NCI-H128 (cell line): ENCODE results near the gene LRRC55.

Source experiments
- DNase-seq: peaks from one replicate; lab custom pipeline; 2025; ENCODE audit not compliant: unreplicated experiment; lab: John Stamatoyannopoulos, UW

LRRC55 gene, protein sequence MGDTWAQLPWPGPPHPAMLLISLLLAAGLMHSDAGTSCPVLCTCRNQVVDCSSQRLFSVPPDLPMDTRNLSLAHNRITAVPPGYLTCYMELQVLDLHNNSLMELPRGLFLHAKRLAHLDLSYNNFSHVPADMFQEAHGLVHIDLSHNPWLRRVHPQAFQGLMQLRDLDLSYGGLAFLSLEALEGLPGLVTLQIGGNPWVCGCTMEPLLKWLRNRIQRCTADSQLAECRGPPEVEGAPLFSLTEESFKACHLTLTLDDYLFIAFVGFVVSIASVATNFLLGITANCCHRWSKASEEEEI

DNA sequence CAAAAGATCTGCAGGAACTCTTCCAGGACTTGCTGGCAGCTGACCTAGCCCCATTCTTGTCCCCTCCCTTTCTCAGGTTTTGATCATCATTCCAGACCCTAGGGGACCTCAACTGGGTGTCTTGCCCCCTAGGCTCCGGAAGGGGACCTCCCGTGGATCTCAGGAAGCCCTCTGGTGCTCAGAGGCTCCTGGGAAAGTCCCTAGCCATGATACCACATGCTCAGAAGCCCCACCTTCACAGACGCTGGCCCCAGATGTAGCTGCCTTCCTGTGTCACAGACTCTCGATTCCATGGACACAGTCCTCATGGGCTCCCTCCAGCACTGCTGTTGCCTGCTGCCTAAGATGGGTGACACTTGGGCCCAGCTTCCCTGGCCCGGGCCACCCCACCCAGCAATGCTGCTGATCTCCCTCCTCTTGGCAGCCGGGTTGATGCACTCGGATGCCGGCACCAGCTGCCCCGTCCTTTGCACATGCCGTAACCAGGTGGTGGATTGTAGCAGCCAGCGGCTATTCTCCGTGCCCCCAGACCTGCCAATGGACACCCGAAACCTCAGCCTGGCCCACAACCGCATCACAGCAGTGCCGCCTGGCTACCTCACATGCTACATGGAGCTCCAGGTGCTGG lies at the start of gene LRRC55:
LRRC55 (plus strand) TSS at position 276 of the 628 bp plus-strand sequence; CDS start at position 346, 70 bp downstream.
- DNase-seq = no peak

DNA sequence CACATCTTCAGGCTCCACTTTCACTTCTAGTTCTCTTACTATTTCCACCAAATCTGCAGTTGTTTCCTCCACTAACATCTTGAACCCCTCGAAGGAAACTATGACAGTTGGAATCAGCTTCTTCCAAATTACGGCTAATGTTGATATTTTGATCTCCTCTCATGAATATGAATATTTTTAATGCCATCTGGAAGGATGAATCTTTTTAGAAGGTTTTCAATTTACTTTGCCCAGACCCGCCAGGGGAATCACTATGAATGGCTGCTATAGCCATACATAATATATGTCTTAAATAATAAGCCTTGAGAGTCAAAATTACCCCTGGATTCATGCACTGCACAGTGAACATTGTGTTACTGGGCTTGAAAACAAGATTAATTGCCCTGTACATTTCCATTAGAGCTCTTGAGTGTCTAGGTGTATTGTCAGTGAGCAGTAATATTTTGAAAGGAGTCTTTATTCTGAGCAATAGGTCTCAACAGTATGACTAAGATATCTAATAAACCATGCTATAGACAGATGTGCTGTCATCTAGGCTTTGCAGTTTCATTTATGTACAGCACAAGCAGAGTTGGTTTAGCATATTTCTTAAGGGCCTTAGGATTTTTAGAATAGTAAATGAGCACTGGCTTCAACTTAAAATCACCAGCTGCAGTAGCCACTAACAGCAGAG lies 48.3 kb upstream of the LRRC55 start:
- no peak for DNase-seq

DNA sequence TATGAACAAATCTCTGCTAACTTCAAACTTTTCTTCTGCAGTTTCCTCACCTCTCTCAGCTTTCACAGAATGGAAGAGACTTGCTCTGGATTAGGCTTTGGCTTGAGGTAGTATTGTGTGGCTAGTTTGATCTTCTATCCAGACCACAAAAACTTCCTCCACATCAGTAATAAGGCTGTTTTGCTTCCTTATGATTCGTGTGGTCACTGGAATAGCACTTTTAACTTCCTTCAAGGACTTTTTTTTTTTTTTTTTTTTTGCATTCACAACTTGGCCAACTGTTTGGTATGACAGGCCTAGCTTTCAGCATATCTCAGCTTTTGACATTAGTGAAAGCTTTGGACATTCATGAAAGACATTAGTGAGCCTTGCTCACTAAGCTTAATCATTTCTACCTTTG lies 47.5 kb upstream of the LRRC55 start:
- no peak for DNase-seq

DNA sequence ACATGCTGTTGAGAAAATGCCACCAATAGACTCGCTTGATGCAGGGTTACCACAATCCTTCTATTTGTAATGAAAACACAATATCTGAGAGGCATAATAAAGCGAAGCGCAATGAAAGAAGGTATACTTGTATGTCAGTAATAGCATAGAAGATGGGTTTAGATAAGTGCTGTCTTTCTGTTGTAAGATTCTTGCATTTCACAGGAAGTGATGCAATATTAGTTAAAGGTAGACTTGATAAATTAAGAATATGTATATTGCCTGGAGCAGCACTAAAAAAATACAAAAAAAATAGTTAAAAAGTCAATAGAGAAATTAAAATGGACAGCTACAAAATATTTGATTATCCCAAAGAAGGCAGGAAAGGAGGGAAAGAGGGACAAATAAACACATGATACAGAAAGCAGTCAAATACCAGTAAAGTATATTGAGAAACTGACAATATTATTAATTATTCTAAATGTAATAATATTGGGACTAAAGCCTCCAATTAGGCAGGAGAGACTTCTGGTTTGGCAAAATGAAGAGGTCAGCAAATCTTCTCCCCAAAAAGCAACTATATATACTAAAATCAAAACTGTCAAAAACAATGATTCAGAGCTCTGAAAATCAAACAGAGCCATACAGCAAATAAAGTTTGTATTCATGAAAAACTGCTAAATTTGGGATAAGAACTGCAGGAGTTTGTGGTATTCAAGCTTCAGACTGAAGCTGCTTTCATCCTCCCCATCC lies 46.6 kb upstream of the LRRC55 start:
- no peak for DNase-seq

DNA sequence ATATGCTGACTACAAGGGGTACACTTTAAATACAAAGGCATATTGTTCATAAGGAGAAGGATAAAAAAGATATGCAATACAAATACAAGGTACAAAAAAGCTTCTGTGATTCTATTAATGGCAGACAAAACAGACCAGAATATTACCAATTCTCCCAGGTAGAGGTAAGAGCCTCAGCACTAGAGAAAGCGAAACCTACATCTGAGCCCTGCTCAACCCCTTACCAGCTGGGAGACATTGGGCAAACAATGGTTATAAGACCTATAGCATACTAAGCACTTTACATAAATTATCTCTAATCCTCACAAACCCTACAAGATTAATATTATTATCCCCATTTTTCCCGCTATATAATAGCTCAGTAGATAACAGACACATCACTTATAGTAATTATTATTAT lies 41.2 kb upstream of the LRRC55 start:
- no peak for DNase-seq

DNA sequence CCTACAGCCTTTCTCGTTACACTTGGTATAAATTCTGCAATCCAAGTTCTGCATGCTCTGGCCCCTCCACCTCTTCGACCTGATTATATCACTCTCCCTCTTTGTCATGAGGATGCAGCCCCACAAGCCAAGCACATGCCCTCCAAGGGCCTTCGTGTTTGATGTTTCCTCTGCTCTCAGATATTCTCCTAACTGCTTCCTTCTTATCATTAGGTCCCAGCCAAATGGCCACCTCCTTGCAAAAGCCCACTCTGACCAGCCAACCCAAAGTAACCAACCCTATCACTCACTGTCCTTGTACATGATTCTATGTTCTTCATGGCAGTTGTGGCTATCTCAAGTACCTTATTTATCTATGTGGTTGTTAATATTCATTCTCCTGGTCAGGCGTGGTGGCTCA lies 38.3 kb upstream of the LRRC55 start:
- DNase-seq = no peak

DNA sequence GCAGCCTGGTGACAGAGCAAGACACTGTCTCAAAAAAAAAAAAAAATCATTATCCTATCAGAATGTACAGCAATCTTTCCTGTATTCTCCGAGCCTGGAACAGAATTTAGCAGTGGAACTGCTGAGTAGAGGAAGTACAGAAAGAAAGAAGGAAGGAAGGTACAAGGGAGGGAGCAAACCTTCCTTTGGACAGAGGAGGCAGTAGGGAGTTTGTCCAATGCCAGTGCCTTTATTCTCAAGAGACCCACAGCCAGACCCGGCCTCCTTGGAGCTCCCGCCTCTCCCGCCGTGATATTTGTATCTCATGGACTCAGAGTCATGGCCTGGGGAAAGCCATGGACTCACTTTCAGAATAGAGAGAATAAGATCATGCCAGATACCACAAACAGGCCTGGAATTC lies 37.7 kb upstream of the LRRC55 start:
- no peak for DNase-seq

DNA sequence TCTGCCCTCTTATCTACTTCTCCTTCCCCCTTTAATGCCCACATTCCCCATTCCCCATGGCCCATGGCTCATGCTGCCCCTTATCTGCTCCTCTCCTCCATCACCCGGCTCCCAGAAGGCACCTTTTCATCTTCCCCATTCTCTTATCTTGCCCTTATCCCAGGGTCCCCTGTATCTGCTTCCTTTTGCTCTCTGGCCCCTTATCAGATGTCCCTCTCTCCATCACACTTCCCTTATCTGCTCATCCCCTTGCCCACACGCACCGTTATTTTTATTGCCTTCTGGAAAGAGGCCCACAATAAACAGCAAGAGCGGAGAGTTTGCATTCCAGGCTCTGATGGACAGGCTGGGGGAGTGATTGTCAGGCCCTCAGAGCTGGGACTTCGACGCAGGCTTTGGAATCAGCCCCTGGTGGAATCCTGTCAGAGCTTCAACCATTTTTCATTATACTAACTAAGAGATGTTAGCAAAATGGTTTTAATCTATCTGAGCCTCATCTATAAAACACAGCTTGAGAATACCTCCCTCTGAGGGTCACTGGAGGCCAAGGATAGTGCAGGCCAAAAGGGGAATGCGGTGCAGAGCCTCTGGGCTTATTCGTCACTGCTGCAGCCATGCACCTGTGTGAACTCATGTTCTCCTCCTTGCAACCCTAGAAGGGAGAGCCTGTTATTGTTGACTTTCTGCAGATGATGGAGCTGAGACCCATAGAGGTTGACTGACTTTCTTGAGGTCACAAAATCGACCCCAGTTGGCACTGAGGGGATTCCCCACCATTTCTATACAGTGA lies 37.0 kb upstream of the LRRC55 start:
- DNase-seq = no peak

DNA sequence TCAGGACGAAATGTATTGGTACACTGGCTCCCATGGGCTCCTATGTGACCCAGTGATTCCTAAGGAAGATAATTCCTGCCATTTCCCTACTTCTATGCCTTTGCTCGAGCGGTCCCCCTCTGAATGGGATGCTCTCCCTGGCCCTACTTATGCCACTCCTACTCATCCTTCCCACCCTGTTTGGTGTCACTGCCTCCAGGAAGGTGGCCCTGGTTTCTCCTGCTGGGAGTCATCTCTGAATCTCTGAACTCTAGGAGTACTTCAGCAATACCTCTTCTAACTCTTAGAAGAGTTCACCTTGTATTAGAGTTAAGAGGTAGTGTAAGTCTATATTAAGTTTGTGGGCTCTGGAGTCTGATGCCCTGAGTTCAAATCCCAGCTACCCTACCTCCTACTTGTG lies 35.5 kb upstream of the LRRC55 start:
- DNase-seq = no peak

DNA sequence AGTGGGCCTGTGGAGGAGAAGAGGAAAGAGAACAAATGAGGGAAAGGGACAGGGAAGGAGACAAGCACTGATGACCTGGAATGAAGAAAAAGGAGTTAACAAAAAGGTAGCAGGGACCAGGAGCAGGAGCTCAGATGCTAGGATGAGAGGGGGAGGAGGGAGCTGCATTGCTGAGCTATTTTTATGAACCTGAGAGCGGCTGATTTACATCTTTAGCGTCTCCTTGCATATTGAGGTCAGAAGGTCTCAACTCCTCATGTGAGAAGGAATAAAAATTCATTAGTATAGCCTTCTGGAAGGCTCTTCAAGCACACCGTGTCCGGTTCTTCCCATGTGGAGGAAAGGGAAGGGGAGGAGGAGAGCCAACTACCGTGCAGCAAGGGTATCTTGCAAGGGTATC lies 33.1 kb upstream of the LRRC55 start:
- DNase-seq = no peak

DNA sequence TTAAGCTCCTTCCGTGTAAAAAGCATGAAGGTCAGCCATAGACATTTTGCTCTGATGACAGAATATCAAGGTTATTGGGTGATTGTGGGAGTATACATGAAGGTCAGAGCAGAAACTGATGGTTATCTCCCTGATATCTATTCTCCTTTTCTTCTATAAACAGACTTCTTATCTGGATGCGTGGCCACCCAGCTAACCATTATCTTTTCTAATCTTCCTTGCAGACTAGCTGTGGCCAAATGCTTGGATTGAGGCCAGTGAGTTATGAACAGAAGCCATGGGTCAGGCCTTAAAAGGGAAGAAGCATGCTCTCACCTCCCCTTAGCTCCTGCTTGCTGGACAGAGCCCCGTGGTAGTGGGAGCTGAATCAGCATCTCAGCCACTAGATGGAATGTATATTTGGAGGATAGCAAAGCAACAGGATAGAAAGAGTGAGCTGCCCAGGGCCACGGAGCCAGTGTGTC lies 31.3 kb upstream of the LRRC55 start:
- no peak for DNase-seq

DNA sequence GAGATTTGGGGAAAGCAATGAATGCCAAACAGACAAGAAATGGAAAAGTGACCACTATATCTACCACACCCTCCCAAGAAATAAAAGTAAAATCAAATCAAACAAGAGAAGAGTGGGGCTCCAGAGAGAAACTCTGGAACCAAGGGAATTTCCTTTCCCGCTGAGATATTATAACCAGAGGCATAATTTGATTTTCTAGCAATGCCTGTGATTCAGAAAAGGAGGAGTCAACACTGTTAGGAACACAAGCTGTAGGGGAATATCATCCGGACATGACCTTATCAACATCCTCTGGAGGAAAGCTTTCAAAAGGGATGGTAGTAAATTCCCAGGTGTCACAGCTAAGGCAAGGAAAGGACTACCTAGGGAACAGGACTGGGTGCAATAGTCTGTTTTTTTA lies 29.6 kb upstream of the LRRC55 start:
- no peak for DNase-seq

DNA sequence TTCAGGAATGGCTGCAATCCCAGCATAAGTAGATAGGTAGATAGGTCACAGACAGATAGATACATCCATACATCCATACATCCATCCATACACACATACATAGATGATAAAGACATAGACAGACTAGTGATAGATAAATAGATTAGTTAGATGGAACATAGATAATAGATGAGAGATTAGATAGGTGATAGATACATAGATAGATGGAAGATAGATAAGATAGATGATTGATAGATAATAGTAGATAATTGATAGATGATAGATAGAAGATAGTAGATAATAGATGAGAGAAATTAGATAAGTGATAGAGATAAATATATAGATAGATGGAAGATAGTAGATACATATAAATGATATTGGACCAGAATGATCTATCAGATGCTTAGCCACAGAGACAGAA lies 28.3 kb upstream of the LRRC55 start:
- DNase-seq = no peak

DNA sequence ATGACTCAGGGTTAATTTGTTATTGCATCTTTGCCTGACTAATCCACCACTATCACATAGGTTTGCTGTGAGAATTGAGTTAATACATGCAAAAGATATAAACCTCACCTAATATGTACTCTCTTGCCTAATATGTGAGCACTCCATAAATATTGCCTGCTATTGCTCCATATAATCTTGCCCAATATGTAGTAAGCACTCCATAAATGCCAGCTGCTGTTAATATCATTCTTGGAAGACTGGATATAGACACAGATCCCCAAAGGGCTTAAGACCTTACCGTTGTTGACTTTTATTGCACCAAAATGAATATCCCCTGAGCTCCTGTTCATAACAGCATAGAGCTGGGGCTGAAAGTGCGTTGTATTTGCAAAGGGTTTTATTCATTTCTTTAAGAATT lies 27.0 kb upstream of the LRRC55 start:
- no peak for DNase-seq

DNA sequence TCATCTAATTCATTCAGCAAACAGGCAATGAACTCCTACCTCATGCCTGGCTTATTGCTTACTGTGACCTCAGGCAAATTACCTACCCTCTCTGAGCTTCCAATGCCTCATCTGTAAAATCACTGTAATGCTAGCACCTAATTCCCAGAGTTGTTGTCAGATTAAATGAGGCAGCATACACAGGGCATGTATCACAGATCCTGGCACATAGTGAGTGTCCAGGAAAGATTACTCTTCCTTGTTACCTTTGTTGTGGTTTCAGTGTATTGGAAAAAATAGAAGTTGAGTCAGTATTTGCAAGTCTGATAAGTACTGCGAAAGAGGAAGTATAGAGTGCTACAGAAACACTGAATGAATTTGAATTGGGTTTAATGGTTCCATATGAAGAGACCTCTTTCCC lies 26.4 kb upstream of the LRRC55 start:
- no peak for DNase-seq

DNA sequence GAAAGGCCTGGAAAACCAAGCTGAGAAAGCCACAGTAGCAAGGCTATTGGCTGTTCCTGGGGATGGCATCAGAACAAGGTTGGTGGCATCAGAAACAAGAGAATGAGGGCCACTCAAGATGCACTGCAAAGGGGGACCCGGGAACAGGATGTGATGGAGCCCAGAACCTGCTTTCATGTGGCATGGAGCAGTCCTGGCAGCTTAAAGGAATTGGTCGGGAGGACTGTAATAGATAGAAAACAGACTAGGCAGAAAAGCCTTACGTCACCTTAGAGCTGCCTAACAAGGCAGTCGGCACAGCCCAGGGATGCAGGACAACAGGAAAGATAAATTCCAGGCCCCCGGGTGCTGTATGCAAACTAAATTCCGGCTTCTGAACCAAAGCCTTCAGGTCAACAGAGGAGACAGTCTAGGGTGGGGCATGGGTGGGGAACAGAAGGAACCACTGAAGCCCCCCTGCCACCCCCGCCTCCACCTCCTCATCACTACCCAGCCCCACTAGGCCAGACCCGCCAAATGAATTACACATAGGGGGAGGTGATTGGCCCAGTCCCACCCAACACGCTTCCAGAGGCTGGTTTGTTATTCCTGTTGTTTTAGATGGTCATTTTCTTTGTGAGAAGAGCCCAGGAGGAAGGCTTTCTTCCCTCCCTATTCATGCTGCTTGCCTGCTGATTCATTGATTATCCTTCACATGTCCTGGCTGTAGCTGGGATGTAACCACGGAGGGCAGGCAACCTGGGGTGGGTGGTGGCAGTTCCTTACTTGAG lies 25.7 kb upstream of the LRRC55 start:
- no peak for DNase-seq

DNA sequence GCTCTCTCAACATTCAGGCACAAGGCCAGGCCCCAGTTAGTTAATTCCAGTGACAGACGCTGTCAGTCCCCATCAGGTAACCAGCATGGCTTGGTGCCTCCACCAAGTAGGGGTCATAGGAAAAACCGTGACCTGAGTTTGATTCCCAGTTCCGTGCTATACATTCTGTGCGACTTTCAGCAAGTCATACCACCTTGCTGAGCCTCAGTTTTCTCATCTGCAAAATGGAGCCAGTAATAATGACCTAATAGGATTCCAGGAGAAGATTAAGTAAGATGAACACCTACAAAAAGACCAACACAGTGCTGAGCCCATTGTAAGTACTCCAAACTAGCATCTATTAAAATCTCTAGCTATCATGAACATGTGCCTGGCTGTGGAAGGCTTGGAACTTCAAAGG lies 24.8 kb upstream of the LRRC55 start:
- DNase-seq = no peak

DNA sequence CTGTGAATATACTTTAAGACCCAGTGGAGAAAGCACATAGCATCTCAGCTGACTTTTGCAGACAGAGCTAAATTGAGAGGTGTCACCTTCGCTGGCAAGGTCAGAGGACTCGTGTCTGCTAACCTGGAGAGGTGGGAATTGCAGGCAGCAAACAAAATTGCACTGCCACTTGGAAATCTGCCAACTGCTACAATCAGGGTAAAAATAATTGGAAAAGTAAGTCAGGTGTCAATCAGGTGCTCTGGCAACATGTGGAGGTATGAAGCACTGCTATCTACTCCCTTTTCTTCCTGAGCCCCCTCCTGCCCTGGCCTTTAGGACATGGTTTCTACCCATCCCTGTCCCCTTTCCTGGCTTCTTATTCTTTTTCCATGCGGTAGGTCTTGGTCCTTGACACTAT lies 24.1 kb upstream of the LRRC55 start:
- no peak for DNase-seq

DNA sequence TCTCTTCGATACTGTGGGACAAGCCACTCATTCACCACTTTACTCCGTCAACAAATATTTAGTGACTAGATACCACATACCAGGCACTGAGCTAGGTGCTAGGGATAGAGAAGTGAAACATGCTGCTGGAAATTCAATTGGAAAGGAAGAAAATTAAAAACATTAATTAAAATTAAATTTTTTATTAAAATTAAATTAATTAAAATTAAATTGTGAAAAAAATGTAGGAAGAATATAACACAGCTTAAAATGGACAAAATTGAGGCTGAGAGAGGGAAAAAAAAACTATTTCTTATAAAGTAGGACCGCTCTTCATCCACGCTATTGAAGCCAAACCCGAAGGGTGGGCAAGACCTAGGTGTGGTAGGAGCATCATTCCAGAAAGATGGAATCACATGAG lies 23.6 kb upstream of the LRRC55 start:
- DNase-seq = no peak

DNA sequence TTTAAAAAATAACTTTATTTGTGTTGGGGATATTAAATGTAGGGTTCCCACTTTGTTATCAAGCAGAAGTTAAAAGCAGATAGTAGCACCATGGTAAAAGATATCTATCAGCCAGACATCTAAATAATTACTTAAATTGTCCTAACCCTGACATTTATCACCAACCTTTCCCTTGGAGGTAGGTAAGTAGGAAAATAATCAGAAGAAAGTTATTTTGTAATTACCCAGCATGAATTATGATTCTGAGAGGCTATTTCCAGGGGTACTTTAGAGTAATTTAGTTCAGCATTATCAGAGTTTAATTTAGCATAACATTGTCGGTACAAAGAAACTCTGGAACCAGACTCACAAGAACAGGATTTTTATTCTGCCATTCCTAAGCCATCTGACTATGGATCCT lies 23.2 kb upstream of the LRRC55 start:
- DNase-seq = no peak
